Measurements from ENCODE around the gene JADE1. TPM values are rescaled to one million over a fixed set of nuclear protein-coding genes. Genes with fewer than 3 reads are reported as not detected.

The JADE1 gene
- 10 to 100 TPM; 26.2 to 46.5 (median 38.1) TPM for total RNA-seq

- H3K27ac ChIP-seq: peak within 1 kb of the TSS; percentile 87 to 94 (median 92)
- 0 to 1% methylated on average over 19 to 74 of the region's 91 CpGs for WGBS, 2 donors
- peak within 1 kb of the TSS; percentile 76 to 95 (median 84) for H3K4me3 ChIP-seq
- H3K9me3 ChIP-seq: no peaks in the 10 kb centered on the region
- H3K4me1 ChIP-seq: peaks cover 5 to 13% (median 11%) of the 10 kb centered on the region in 4 donors
- DNase-seq (peak; percentile 93 to 96), ATAC-seq (ENCODE audit: low FRiP score in 2 of 2) (peak; percentile 82 to 92)
- no peaks in the 10 kb centered on the region for H3K36me3 ChIP-seq
- TF ChIP-seq CTCF (IDR thresholded peaks at IDR 0.05) (peak; percentile 60 to 86 (median 84)), EP300 (IDR thresholded peaks at IDR 0.05) (no peak), POLR2A (IDR thresholded peaks at IDR 0.05) (peak in 2 of 4 donors; percentile 18 to 75), POLR2AphosphoS5 (IDR thresholded peaks at IDR 0.05) (peak; percentile 19 to 57)
- H3K27me3 ChIP-seq: no peaks in the 10 kb centered on the region
Measured at GRCh38 chr4:128809477-128810330, at the start of gene JADE1. TSS of gene JADE1 (plus strand) at chr4:128809700. CDS start at chr4:128831759, 22,059 bp downstream.

- Histone ChIP-seq H3K36me3 (no peaks in the 10 kb centered on the region), H3K9me3 (no peaks in the 10 kb centered on the region), H3K27me3 (no peaks in the 10 kb centered on the region), H3K4me3 (no peak overlapping the region), H3K27ac (no peak overlapping the region), H3K4me1 (no peaks in the 10 kb centered on the region)
- DNase-seq (no peak), ATAC-seq (ENCODE audit: low FRiP score in 2 of 2) (no peak)
- 88 to 91% methylated on average over 4 of the region's 4 CpGs for WGBS, 2 donors
- TF ChIP-seq POLR2AphosphoS5 (IDR thresholded peaks at IDR 0.05) (no peak), EP300 (IDR thresholded peaks at IDR 0.05) (no peak), CTCF (IDR thresholded peaks at IDR 0.05) (no peak), POLR2A (IDR thresholded peaks at IDR 0.05) (no peak)
Measured at GRCh38 chr4:128766781-128767180, 42.7 kb upstream of the JADE1 start.

- Histone ChIP-seq H3K9me3 (no peaks in the 10 kb centered on the region), H3K4me1 (no peaks in the 10 kb centered on the region), H3K27me3 (no peaks in the 10 kb centered on the region), H3K36me3 (no peaks in the 10 kb centered on the region), H3K4me3 (no peak overlapping the region), H3K27ac (no peak overlapping the region)
- 78 to 90% methylated on average over 7 of the region's 7 CpGs for WGBS, 2 donors
- TF ChIP-seq POLR2AphosphoS5 (IDR thresholded peaks at IDR 0.05): peak in 1 of 2 donors; percentile 16
- no peak for TF ChIP-seq CTCF (IDR thresholded peaks at IDR 0.05)
- DNase-seq (no peak), ATAC-seq (ENCODE audit: low FRiP score in 2 of 2) (peak in 1 of 2 donors; percentile 30)
Measured at GRCh38 chr4:128768373-128768996, 41.0 kb upstream of the JADE1 start.

GRCh38 chr4:128769011-128769410 lies 40.5 kb upstream of the JADE1 start:
- Histone ChIP-seq H3K9me3 (no peaks in the 10 kb centered on the region), H3K27ac (no peak overlapping the region), H3K4me1 (no peaks in the 10 kb centered on the region), H3K4me3 (no peak overlapping the region), H3K36me3 (no peaks in the 10 kb centered on the region), H3K27me3 (no peaks in the 10 kb centered on the region)
- no peak for DNase-seq
- no peak for ATAC-seq (ENCODE audit: low FRiP score in 2 of 2)
- TF ChIP-seq EP300 (IDR thresholded peaks at IDR 0.05) (no peak), POLR2AphosphoS5 (IDR thresholded peaks at IDR 0.05) (no peak), POLR2A (IDR thresholded peaks at IDR 0.05) (no peak), CTCF (IDR thresholded peaks at IDR 0.05) (no peak)
